OCI-LY1 (cell line): ENCODE measurements around the gene FTCD.

Source experiments
- H2AFZ ChIP-seq: fragments of 200-600 bp; sonication (generic), shearing (Covaris generic); 2 replicates; pipeline ENCODE4 v1.6.0; 2014; ENCODE audit warnings: antibody characterized with exemption, mild to moderate bottlenecking, low read length
- H3F3A ChIP-seq: fragments of 200-600 bp; sonication (generic), shearing (Covaris generic); 2 replicates; pipeline ENCODE4 v1.6.0; 2014; ENCODE audit warnings: mild to moderate bottlenecking, antibody characterized with exemption, low read length, moderate library complexity; ENCODE audit not compliant: insufficient read depth
- H3K27ac ChIP-seq: fragments of 200-600 bp; sonication (generic); 2 replicates; pipeline ENCODE4 v1.5.1; 2014; ENCODE audit warnings: low read length, mixed run types, mild to moderate bottlenecking, low read depth; ENCODE audit not compliant: poor library complexity, severe bottlenecking
- H3K27me3 ChIP-seq: fragments of 200-600 bp; sonication (generic); 2 replicates; pipeline ENCODE4 v1.6.0; 2014; ENCODE audit warnings: antibody characterized with exemption, mild to moderate bottlenecking, low read length, moderate library complexity; ENCODE audit not compliant: insufficient read depth
- H3K36me3 ChIP-seq: fragments of 200-600 bp; sonication (generic); 2 replicates; pipeline ENCODE4 v1.6.1; 2014; ENCODE audit warnings: mild to moderate bottlenecking, antibody characterized with exemption, low read length, moderate library complexity, mixed read lengths; ENCODE audit not compliant: insufficient read depth
- H3K4me1 ChIP-seq: fragments of 200-600 bp; sonication (generic); 2 replicates; pipeline ENCODE4 v1.5.1; 2014; ENCODE audit warnings: mild to moderate bottlenecking, low read length, moderate library complexity; ENCODE audit not compliant: insufficient read depth, severe bottlenecking
- H3K4me2 ChIP-seq: fragments of 200-600 bp; sonication (generic), shearing (Covaris generic); 2 replicates; pipeline ENCODE4 v1.6.1; 2014; ENCODE audit warnings: low read length
- H3K4me3 ChIP-seq: fragments of 200-600 bp; sonication (generic); 2 replicates; pipeline ENCODE4 v1.5.1; 2014; ENCODE audit warnings: low read length, low read depth, mild to moderate bottlenecking, mixed read lengths; ENCODE audit not compliant: poor library complexity, severe bottlenecking
- H3K79me2 ChIP-seq: fragments of 200-600 bp; shearing (Covaris generic); 2 replicates; pipeline ENCODE4 v1.6.1; 2016; ENCODE audit warnings: mixed run types, low read length, mixed read lengths; ENCODE audit not compliant: insufficient read depth
- H3K9ac ChIP-seq: fragments of 200-600 bp; sonication (generic), shearing (Covaris generic); 2 replicates; pipeline ENCODE4 v1.6.1; 2014; ENCODE audit warnings: mild to moderate bottlenecking, low read length, mixed read lengths
- H3K9me2 ChIP-seq: fragments of 200-600 bp; sonication (generic), shearing (Covaris generic); 2 replicates; pipeline ENCODE4 v1.6.1; 2014; ENCODE audit warnings: low read depth, mild to moderate bottlenecking, low read length, mixed read lengths
- H3K9me3 ChIP-seq: fragments of 200-600 bp; shearing (Covaris generic); 2 replicates; pipeline ENCODE4 v1.6.1; 2014; ENCODE audit warnings: low read length, mixed read lengths
- H4K20me1 ChIP-seq: fragments of 200-600 bp; sonication (generic), shearing (Covaris generic); 2 replicates; pipeline ENCODE4 v1.6.0; 2016; ENCODE audit warnings: mild to moderate bottlenecking, low read length; ENCODE audit not compliant: insufficient read depth
- CTCF ChIP-seq: fragments of 200-600 bp; sonication (generic), shearing (Covaris generic); IDR thresholded peaks from 2 replicates; pipeline ENCODE4 v1.5.1; 2017; ENCODE audit warnings: mild to moderate bottlenecking, antibody characterized with exemption, low read length, moderate library complexity, mixed read lengths
- EZH2 ChIP-seq: fragments of 200-600 bp; sonication (generic), shearing (Covaris generic); IDR thresholded peaks from 2 replicates; pipeline ENCODE4 v1.8.0; 2017; ENCODE audit warnings: borderline replicate concordance, mixed run types, mild to moderate bottlenecking, antibody characterized with exemption, low read length, moderate library complexity, mixed read lengths

The FTCD gene

GRCh38 chr21:46095083-46095719 is 60.2 kb downstream of the FTCD start:
- no peaks in the 10 kb centered on the region for H3K9me3 ChIP-seq
- H3K4me1 ChIP-seq = no peaks in the 10 kb centered on the region
- no peak overlapping the region for H3K4me2 ChIP-seq
- H3K4me3 ChIP-seq = no peak overlapping the region
- no peaks in the 10 kb centered on the region for H3K9me2 ChIP-seq
- H3K79me2 ChIP-seq = no peaks in the 10 kb centered on the region
- no peak for TF ChIP-seq CTCF
- TF ChIP-seq EZH2 = no peak
- no peak overlapping the region for H3K9ac ChIP-seq
- no peak overlapping the region for H2AFZ ChIP-seq
- 0 out of 2 replicates have a peak, but pooled peaks cover 3% of the 10 kb centered on the region for H3K27me3 ChIP-seq
- no peak overlapping the region for H3K27ac ChIP-seq
- H4K20me1 ChIP-seq = no peaks in the 10 kb centered on the region
- no peaks in the 10 kb centered on the region for H3F3A ChIP-seq
- H3K36me3 ChIP-seq = no peaks in the 10 kb centered on the region

- Histone ChIP-seq H3K4me2 (no peak overlapping the region), H3K4me1 (no peaks in the 10 kb centered on the region), H3K4me3 (no peak overlapping the region), H3K79me2 (no peaks in the 10 kb centered on the region), H3K36me3 (no peaks in the 10 kb centered on the region), H2AFZ (no peak overlapping the region), H3K9me3 (no peaks in the 10 kb centered on the region), H4K20me1 (no peaks in the 10 kb centered on the region), H3K27me3 (0 out of 2 replicates have a peak, but pooled peaks cover 3% of the 10 kb centered on the region), H3K9ac (no peak overlapping the region), H3K27ac (no peak overlapping the region), H3K9me2 (no peaks in the 10 kb centered on the region), H3F3A (no peaks in the 10 kb centered on the region)
- TF ChIP-seq EZH2 (no peak), CTCF (no peak)
These were observed 60.8 kb downstream of the FTCD start for GRCh38 chr21:46094401-46095082.

- Histone ChIP-seq H3F3A (no peaks in the 10 kb centered on the region), H2AFZ (no peak overlapping the region), H4K20me1 (no peaks in the 10 kb centered on the region), H3K79me2 (no peaks in the 10 kb centered on the region), H3K36me3 (no peaks in the 10 kb centered on the region), H3K9me2 (no peaks in the 10 kb centered on the region), H3K4me1 (no peaks in the 10 kb centered on the region), H3K27me3 (0 out of 2 replicates have a peak, but pooled peaks cover 3% of the 10 kb centered on the region), H3K4me3 (no peak overlapping the region), H3K9ac (no peak overlapping the region), H3K4me2 (no peak overlapping the region), H3K27ac (no peak overlapping the region), H3K9me3 (no peaks in the 10 kb centered on the region)
- TF ChIP-seq CTCF = no peak
- TF ChIP-seq EZH2 = no peak
These were observed 61.5 kb downstream of the FTCD start for GRCh38 chr21:46093668-46094400.
